Sigmoid colon (tissue), 7 donors: ENCODE results near the gene OR5T1. TPM values are rescaled to one million over a fixed set of nuclear protein-coding genes. Genes with fewer than 3 reads are reported as not detected.

Experiments
- DNase-seq: peaks from one replicate; pipeline ENCODE4 v3.0.0-alpha.2; 2019
- H3K27ac ChIP-seq, 4 donors: fragments of 200-600 bp; sonication (generic); one replicate each; pipeline ENCODE4 v1.5.1; 2016 to 2019; ENCODE audit warnings: mild to moderate bottlenecking in 1 of 4
- H3K27me3 ChIP-seq, 3 donors: fragments of 200-600 bp; sonication (generic); one replicate each; pipeline ENCODE4 v1.5.1; 2019; ENCODE audit warnings: mild to moderate bottlenecking in 1 of 3
- H3K36me3 ChIP-seq, 4 donors: fragments of 200-600 bp; sonication (generic); one replicate each; pipeline ENCODE4 v1.5.1; 2016 to 2019
- H3K4me1 ChIP-seq, 4 donors: fragments of 200-600 bp; sonication (generic); one replicate each; pipeline ENCODE4 v1.5.1; 2017 to 2019
- H3K4me3 ChIP-seq, 4 donors: fragments of 200-600 bp; sonication (generic); one replicate each; pipeline ENCODE4 v1.5.1; 2017 to 2019; ENCODE audit warnings: mild to moderate bottlenecking in 2 of 4, moderate library complexity in 1 of 4
- H3K9me3 ChIP-seq, 4 donors: fragments of 200-600 bp in 3 of 4; sonication (generic) in 3 of 4; one replicate each; pipeline versions ENCODE4 v1.5.1 to v1.6.1; 2013 to 2019
- CTCF ChIP-seq, 4 experiments: fragments of 450-650 bp in 3 of 4; fragments of 200-600 bp in 1 of 4; IDR thresholded peaks; one replicate each; pipeline ENCODE4 v1.5.1; 2016 to 2019; ENCODE audit warnings: antibody characterized with exemption in 4 of 4, mild to moderate bottlenecking in 3 of 4, moderate library complexity in 2 of 4
- EP300 ChIP-seq, 4 donors: sonication (generic); formaldehyde crosslinking; IDR thresholded peaks; one replicate each; pipeline ENCODE4 v1.6.1; 2017; ENCODE audit warnings: antibody characterized with exemption in 4 of 4
- POLR2A ChIP-seq, 2 donors: fragments of 450-650 bp; IDR thresholded peaks; one replicate each; pipeline ENCODE4 v1.6.1; 2016; ENCODE audit warnings: antibody characterized with exemption in 2 of 2, mild to moderate bottlenecking in 2 of 2, moderate library complexity in 2 of 2
- POLR2AphosphoS5 ChIP-seq, 4 donors: sonication (generic); formaldehyde crosslinking; IDR thresholded peaks; one replicate each; pipeline ENCODE4 v1.6.1; 2017; ENCODE audit warnings: antibody characterized with exemption in 4 of 4
- WGBS, 2 donors: extraction: QIAGEN DNeasy Blood & Tissue Kit; methylation state at CpG; one replicate each; pipeline ENCODE4 v1.1.7; 2013; 5-methylcytosine and 5-hydroxymethylcytosine counted together
- intact Hi-C: fragments of 100-400 bp; cut with DNase I; formaldehyde crosslinking; loops from one replicate; pipeline ENCODE4 v1.15.1; 2023
- polyA plus RNA-seq, 3 donors: library from polyadenylated mRNA; stranded (reverse); fragments of 200-250 nt; gene quantifications; one replicate each; pipeline ENCODE4 v1.2.3, GENCODE V29; 2013
- total RNA-seq, 4 donors: library from RNA; depleted of rRNA; stranded (reverse); fragments of >200 nt; gene quantifications; one replicate each; pipeline ENCODE4 v1.1.0, GENCODE V29; 2016
- donor health status: healthy with polysubstance abuse.
- donor health status: Bipolar disorder and iron deficiency.
- donor health status: healthy.

OR5T1 gene
- total and polyA plus RNA-seq, 7 donors, result not detected

- intact Hi-C loops, result no loop called here
- Histone ChIP-seq H3K27ac (no peak overlapping the region), H3K27me3 (no peaks in the 10 kb centered on the region), H3K4me1 (no peaks in the 10 kb centered on the region), H3K9me3 (no peaks in the 10 kb centered on the region), H3K4me3 (no peak overlapping the region), H3K36me3 (no peaks in the 10 kb centered on the region)
- 93% methylated on average over 4 of the region's 4 CpGs for WGBS, 2 donors
- DNase-seq, result no peak
- TF ChIP-seq POLR2A (IDR thresholded peaks at IDR 0.05) (no peak), CTCF (IDR thresholded peaks at IDR 0.05) (no peak), EP300 (IDR thresholded peaks at IDR 0.05) (no peak), POLR2AphosphoS5 (IDR thresholded peaks at IDR 0.05) (no peak)
Measured at GRCh38 chr11:56296898-56297297, 22.9 kb downstream of the OR5T1 start.

GRCh38 chr11:56307836-56308235 lies 33.9 kb downstream of the OR5T1 start:
- Histone ChIP-seq H3K4me3 (no peak overlapping the region), H3K4me1 (no peaks in the 10 kb centered on the region), H3K9me3 (peaks cover 0 to 3% (median 0%) of the 10 kb centered on the region in 4 donors), H3K27ac (no peak overlapping the region), H3K36me3 (no peaks in the 10 kb centered on the region), H3K27me3 (no peaks in the 10 kb centered on the region)
- no peak for TF ChIP-seq POLR2AphosphoS5 (IDR thresholded peaks at IDR 0.05)
- TF ChIP-seq EP300 (IDR thresholded peaks at IDR 0.05), result no peak
- no peak for TF ChIP-seq POLR2A (IDR thresholded peaks at IDR 0.05)
- no peak for TF ChIP-seq CTCF (IDR thresholded peaks at IDR 0.05)
- intact Hi-C loops, result no loop called here
- 88 to 90% methylated on average over 3 of the region's 3 CpGs for WGBS, 2 donors
- DNase-seq, result no peak

GRCh38 chr11:56314844-56315243 lies 40.9 kb downstream of the OR5T1 start, which contains the start of gene OR8K3:
OR8K3 (plus strand) TSS chr11:56315144; CDS start chr11:56318307, 3,163 bp downstream.
- H3K36me3 ChIP-seq, result no peaks in the 10 kb centered on the region
- no peaks in the 10 kb centered on the region for H3K27me3 ChIP-seq
- H3K27ac ChIP-seq, result no peak within 1 kb of the TSS
- H3K4me1 ChIP-seq, result no peaks in the 10 kb centered on the region
- no peak for DNase-seq
- TF ChIP-seq CTCF (IDR thresholded peaks at IDR 0.05) (no peak), EP300 (IDR thresholded peaks at IDR 0.05) (no peak), POLR2A (IDR thresholded peaks at IDR 0.05) (no peak), POLR2AphosphoS5 (IDR thresholded peaks at IDR 0.05) (no peak)
- intact Hi-C loops, result no loop called here
- H3K9me3 ChIP-seq, result no peaks in the 10 kb centered on the region
- no peak within 1 kb of the TSS for H3K4me3 ChIP-seq

Other genes with a start within 250 kb of the OR5T1 start
- gene OR5AS1, start 246.5 kb upstream of the OR5T1 start, total RNA-seq, result not detected
- not detected for gene OR5AS1, start 246.5 kb upstream of the OR5T1 start, polyA plus RNA-seq
- not detected for gene OR8I2, start 180.8 kb upstream of the OR5T1 start, total RNA-seq
- not detected for gene OR8I2, start 180.8 kb upstream of the OR5T1 start, polyA plus RNA-seq
- not detected for gene OR8H2, start 170.5 kb upstream of the OR5T1 start, total RNA-seq
- gene OR8H2, start 170.5 kb upstream of the OR5T1 start, polyA plus RNA-seq, result not detected
- gene OR8H3, start 151.8 kb upstream of the OR5T1 start, total RNA-seq, result not detected
- gene OR8H3, start 151.8 kb upstream of the OR5T1 start, polyA plus RNA-seq, result not detected
- gene OR8J3, start 134.0 kb upstream of the OR5T1 start, total RNA-seq, result not detected
- not detected for gene OR8J3, start 134.0 kb upstream of the OR5T1 start, polyA plus RNA-seq
- not detected for gene OR8K5, start 113.8 kb upstream of the OR5T1 start, total RNA-seq
- not detected for gene OR8K5, start 113.8 kb upstream of the OR5T1 start, polyA plus RNA-seq
- not detected for gene OR5J2, start 97.5 kb upstream of the OR5T1 start, total RNA-seq
- gene OR5J2, start 97.5 kb upstream of the OR5T1 start, polyA plus RNA-seq, result not detected
- not detected for gene OR5T2, start 39.9 kb upstream of the OR5T1 start, total RNA-seq
- gene OR5T2, start 39.9 kb upstream of the OR5T1 start, polyA plus RNA-seq, result not detected
- not detected for gene OR5T3, start 21.9 kb upstream of the OR5T1 start, total RNA-seq
- gene OR5T3, start 21.9 kb upstream of the OR5T1 start, polyA plus RNA-seq, result not detected
- not detected for gene OR8H1, start 18.1 kb downstream of the OR5T1 start, total RNA-seq
- gene OR8H1, start 18.1 kb downstream of the OR5T1 start, polyA plus RNA-seq, result not detected
- gene OR8K3, start 41.0 kb downstream of the OR5T1 start, total RNA-seq, result not detected
- not detected for gene OR8K3, start 41.0 kb downstream of the OR5T1 start, polyA plus RNA-seq
- not detected for gene OR8K1, start 71.9 kb downstream of the OR5T1 start, total RNA-seq
- not detected for gene OR8K1, start 71.9 kb downstream of the OR5T1 start, polyA plus RNA-seq
- gene OR8J1, start 80.1 kb downstream of the OR5T1 start, total RNA-seq, result not detected
- gene OR8J1, start 80.1 kb downstream of the OR5T1 start, polyA plus RNA-seq, result not detected
- not detected for gene OR8U1, start 101.5 kb downstream of the OR5T1 start, total RNA-seq
- gene OR8U1, start 101.5 kb downstream of the OR5T1 start, polyA plus RNA-seq, result not detected
- not detected for gene OR5AL1, start 138.5 kb downstream of the OR5T1 start, total RNA-seq
- gene OR5AL1, start 138.5 kb downstream of the OR5T1 start, polyA plus RNA-seq, result not detected
- gene OR5M3, start 199.2 kb downstream of the OR5T1 start, total RNA-seq, result not detected
- gene OR5M3, start 199.2 kb downstream of the OR5T1 start, polyA plus RNA-seq, result not detected
- gene OR5M8, start 217.2 kb downstream of the OR5T1 start, total RNA-seq, result not detected
- gene OR5M8, start 217.2 kb downstream of the OR5T1 start, polyA plus RNA-seq, result not detected